ENCODE data around the gene CTXND1.

DNA sequence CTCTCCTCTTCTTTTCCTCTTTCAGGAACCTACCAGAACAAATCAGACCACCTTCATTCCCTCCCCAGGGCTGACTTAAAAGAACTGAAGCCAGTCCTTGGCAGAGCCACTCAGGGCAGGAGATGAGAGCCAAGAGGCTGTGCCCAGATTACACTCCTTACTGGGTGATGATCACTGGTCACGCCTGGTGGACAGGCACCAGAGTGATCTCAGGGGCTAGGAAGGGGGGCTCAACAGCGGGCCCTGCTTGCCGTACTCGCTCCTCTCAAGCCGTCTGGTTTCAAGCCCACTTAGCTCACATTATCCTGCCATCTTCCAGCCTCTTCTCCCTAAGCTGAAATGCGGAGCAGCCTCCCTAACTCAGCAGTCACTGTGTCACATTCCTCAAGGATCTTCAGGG lies 100.9 kb downstream of the CTXND1 start:
- TF ChIP-seq MEF2D (CRISPR knock-in tag; IDR thresholded peaks at IDR 0.05) (no peak), ZNF350 (CRISPR knock-in tag; IDR thresholded peaks at IDR 0.05; ENCODE audit: borderline replicate concordance, low read depth) (no peak)

Measured in HepG2 (cell line).